ENCODE measurements around the gene TMEM69. TPM values are rescaled to one million over a fixed set of nuclear protein-coding genes. Genes with fewer than 3 reads are reported as not detected.
"Not testable (repeated sequence)": the region's sequence is repeated elsewhere in the genome, so short reads cannot be mapped to it uniquely, and the experiment has no call there.

TMEM69 gene
- total RNA-seq, 1 experiment from 2014 or later = 23.4 TPM

DNA sequence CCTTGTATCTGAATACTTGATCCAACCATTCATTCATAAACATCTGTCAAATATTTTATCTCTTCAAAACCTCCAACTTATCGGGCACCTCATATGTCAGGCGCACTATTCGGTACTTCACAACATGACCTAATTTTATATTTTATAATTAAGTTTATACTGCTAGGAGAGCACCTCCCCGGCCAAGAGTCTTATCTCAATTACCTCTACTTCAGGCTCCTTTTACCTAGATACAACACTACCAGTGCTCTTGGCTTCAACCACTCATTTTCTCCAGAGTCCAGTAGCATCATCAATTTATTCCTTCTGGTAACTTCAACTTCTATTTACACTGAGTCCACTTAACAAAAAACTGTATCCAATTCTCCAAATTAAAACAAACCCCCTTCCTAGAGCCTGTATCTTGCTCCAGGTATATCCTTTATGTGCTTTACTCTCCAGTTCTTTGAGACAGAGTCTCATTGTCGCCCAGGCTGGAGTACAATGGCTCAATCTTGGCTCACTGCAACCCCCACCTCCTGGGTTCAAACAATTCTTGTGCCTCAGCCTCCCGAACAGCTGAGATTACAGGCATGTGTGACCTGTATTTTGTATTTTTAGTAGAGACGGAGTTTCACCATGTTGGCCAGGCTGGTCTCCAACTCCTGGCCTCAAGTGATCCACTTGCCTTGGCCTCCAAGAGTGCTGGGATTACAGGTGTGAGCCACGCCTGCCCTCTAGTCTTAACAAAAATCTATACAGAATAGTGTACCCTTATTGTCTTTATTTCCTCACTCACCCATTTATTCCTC, 20.5 kb upstream of the TMEM69 start:
- Histone ChIP-seq H3K36me3 (peaks cover 8% of the 10 kb centered on the region), H3K4me1 (replicated peaks) (peaks cover 18% of the 10 kb centered on the region), H3K27me3 (replicated peaks) (no peaks in the 10 kb centered on the region), H3K27ac (no peak overlapping the region), H3K4me3 (no peak overlapping the region), H3K9me3 (replicated peaks) (no peaks in the 10 kb centered on the region)
- DNase-seq (ENCODE audit: low read depth in 1 of 2, low spot score in 2 of 2) = no peak

DNA sequence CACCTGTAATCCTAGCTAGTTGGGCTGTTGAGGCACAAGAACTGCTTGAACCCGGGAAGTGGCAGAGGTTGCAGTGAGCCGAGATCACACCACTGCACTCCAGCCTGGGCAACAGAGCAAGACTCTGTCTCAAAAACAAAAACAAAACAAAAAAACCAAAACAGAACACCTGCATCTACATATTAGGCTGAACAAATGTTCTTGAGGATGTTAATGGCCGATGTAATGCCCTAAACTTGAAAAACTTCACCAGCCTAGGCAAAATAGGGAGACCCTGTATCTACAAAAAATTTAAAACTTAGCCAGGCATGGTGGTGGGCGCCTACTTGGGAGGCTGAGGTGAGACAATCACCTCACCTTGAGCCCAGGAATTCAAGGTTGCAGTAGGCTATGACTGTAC, 19.5 kb upstream of the TMEM69 start:
- no peaks in the 10 kb centered on the region for H3K27me3 ChIP-seq (replicated peaks)
- no peaks in the 10 kb centered on the region for H3K9me3 ChIP-seq (replicated peaks)
- H3K4me3 ChIP-seq = no peak overlapping the region
- H3K4me1 ChIP-seq (replicated peaks) = peaks cover 18% of the 10 kb centered on the region
- DNase-seq (ENCODE audit: low read depth in 1 of 2, low spot score in 2 of 2) = no peak
- no peak overlapping the region for H3K27ac ChIP-seq
- peaks cover 16% of the 10 kb centered on the region for H3K36me3 ChIP-seq

DNA sequence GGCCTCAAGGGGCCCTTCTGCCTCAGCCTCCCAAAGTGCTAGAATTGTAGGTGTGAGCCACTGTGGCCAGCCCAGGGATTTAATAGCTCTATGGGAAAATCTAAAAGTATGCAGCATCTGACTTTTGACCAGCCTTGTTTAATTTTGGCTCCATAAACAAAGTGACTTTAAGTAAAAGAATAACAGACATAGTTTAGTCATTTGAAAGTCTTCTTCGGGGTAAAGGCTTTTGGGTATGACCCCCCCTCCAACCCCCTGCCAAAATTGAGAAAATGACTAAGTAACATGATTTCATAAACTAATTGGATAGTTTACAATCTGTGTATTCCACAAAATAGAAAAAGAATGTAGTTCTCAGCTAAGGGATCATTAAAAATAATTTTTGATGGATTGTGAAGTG, 18.6 kb upstream of the TMEM69 start:
- Histone ChIP-seq H3K36me3 (peaks cover 24% of the 10 kb centered on the region), H3K27me3 (replicated peaks) (no peaks in the 10 kb centered on the region), H3K9me3 (replicated peaks) (no peaks in the 10 kb centered on the region), H3K4me3 (no peak overlapping the region), H3K4me1 (replicated peaks) (peaks cover 18% of the 10 kb centered on the region), H3K27ac (no peak overlapping the region)
- DNase-seq (ENCODE audit: low read depth in 1 of 2, low spot score in 2 of 2) = peak in 1 of 2 experiments; percentile 39

DNA sequence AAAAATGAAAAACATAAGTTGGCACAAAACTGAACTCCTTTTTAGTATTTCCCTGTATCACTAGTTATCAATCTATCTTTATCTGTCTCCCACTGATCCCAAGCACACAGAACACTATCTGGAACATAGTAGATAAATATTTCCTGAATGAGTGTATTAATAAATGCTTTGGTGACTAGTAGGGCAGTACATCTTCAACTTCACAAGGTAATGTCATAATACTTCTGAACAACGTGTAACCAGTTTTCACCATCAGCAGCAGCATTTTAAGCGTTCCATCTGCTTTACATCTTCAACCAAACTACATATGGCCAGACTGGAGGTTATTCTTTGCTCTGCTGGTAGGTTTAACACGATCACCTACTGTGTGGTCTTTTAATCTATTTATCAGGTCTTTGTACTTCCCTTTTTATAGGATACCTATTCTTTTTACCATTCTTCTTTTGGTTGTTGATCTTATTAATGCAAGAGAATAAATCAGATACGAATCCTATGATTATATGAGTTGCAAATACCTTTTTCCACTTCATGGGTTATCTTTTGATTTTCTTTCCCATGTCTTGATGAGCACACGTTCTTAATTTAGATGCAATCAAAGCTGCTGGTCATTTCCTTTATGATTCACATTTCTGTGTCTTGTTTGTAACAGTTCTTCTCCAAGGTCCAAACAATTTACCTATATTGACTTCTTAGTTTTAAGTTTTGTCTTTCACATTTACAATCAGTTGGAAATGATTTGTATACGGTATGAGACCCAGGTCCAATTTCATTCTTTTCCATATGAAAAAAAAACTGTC, 17.9 kb upstream of the TMEM69 start:
- no peak for DNase-seq (ENCODE audit: low read depth in 1 of 2, low spot score in 2 of 2)
- Histone ChIP-seq H3K36me3 (peaks cover 30% of the 10 kb centered on the region), H3K4me1 (replicated peaks) (peaks cover 18% of the 10 kb centered on the region), H3K9me3 (replicated peaks) (no peaks in the 10 kb centered on the region; the same call in 1 of the 2 replicates), H3K27ac (no peak overlapping the region), H3K27me3 (replicated peaks) (no peaks in the 10 kb centered on the region), H3K4me3 (no peak overlapping the region)

DNA sequence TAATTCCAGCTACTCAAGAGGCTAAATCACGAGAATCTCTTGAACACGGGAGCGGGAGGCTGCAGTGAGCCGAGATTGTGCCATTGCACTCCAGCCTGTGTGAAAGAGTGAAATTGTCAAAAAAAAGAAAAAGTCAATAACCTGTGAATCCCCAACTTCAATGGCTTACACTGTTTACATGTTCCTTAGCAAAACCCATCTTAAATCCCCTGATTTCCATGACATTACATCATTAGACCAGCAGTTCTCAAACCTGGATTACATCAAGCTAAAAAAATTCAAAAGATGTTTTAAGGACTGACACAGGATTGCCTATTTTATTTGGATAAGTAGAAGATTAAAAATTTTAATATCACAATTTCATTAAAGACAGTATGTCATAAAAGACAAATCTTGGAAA, 14.0 kb upstream of the TMEM69 start:
- DNase-seq (ENCODE audit: low read depth in 1 of 2, low spot score in 2 of 2) = no peak
- Histone ChIP-seq H3K4me1 (replicated peaks) (peaks cover 14% of the 10 kb centered on the region), H3K9me3 (replicated peaks) (no peaks in the 10 kb centered on the region; the same call in 1 of the 2 replicates), H3K27me3 (replicated peaks) (no peaks in the 10 kb centered on the region), H3K36me3 (peaks cover 22% of the 10 kb centered on the region), H3K4me3 (no peak overlapping the region), H3K27ac (no peak overlapping the region)

DNA sequence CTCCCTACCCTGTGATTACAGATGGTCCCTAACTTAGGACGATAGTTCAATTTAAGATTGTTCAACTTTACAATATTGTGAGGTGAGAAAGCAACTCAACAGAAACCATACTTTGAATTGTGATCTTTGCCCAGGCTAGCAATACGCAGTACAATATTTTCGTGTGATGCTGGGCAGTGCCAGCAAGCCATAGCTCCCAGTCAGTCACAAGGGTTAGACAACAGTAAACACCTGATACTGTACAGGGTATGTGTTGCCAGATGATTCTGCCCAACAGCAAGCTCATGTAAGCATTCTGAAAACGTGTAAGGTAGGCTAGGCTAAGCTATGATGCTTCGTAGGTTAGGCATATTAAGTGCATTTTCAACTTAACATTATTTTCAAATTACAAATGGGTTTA, 13.5 kb upstream of the TMEM69 start:
- Histone ChIP-seq H3K36me3 (peaks cover 22% of the 10 kb centered on the region), H3K27ac (no peak overlapping the region), H3K27me3 (replicated peaks) (no peaks in the 10 kb centered on the region), H3K4me1 (replicated peaks) (peaks cover 8% of the 10 kb centered on the region), H3K4me3 (no peak overlapping the region), H3K9me3 (replicated peaks) (no peaks in the 10 kb centered on the region; the same call in 1 of the 2 replicates)
- DNase-seq (ENCODE audit: low read depth in 1 of 2, low spot score in 2 of 2) = no peak

DNA sequence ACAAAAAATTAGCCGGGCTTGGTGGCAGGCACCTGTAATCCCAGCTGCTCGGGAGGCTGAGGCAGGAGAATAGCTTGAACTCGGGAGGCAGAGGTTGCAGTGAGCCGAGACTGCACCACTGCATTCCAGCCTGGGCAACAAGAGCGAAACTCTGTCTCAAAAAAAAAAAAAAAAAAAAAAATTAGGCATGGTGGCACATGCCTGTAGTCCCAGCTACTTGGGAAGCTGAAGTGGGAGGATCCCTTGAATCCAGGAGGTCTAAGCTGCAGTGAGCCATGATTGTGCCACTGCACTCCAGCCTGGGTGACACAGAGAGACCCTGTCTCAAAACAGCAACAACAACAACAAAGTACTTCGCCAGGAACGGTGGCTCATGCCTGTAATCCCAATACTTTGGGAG, 11.4 kb upstream of the TMEM69 start:
- not testable (repeated sequence) for H3K27me3 ChIP-seq (replicated peaks); DNase-seq (ENCODE audit: low read depth in 1 of 2, low spot score in 2 of 2); H3K9me3 ChIP-seq (replicated peaks); H3K27ac ChIP-seq; H3K4me1 ChIP-seq (replicated peaks); H3K4me3 ChIP-seq
- H3K36me3 ChIP-seq = peaks cover 22% of the 10 kb centered on the region

DNA sequence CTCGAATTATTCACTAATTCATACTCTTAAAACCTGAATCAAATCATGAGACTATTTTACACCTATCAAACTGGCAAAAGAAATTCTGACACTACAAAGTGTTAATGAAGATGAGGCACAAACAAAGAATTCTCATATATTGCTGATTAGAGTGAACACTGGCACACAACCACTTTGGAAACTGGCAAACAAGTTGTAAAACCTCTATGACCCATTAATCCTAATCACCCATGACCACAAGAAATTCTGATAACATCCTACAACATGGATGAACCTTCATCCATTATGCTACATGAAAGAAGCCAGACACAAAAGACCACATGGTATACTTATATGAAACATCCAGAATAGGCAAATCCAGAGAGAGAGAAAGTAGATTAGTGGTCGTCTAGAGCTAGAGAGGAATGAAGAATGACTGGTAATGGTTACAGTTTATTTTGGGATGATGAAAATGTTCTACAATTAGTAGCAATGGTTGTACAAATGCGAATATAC, 10.2 kb upstream of the TMEM69 start:
- Histone ChIP-seq H3K27me3 (replicated peaks) (no peaks in the 10 kb centered on the region), H3K36me3 (peaks cover 21% of the 10 kb centered on the region), H3K4me3 (no peak overlapping the region), H3K9me3 (replicated peaks) (no peaks in the 10 kb centered on the region; the same call in 1 of the 2 replicates), H3K27ac (no peak overlapping the region), H3K4me1 (replicated peaks) (peaks cover 3% of the 10 kb centered on the region; the same call in 1 of the 2 replicates)
- no peak for DNase-seq (ENCODE audit: low read depth in 1 of 2, low spot score in 2 of 2)

DNA sequence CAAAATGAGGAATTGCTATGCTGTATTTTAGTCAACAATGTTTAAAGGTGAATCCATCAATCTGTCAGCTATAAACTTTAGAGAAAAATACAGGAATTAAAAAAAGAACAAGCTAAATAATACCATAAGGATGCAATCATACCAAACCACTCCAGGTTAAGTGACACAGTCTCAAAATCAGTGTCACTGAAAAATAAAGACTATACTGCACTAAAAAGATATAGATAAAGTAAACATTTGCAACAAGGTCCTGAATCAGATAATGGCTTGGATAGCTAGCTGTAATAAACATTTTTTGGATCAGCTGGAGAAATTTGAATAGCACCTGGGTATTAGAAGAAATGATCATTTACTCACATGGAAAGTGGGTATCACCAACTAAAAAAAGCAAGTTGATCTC, 9.5 kb upstream of the TMEM69 start:
- peaks cover 14% of the 10 kb centered on the region for H3K36me3 ChIP-seq
- H3K4me3 ChIP-seq = no peak overlapping the region
- no peak for DNase-seq (ENCODE audit: low read depth in 1 of 2, low spot score in 2 of 2)
- peaks cover 3% of the 10 kb centered on the region; the same call in 1 of the 2 replicates for H3K4me1 ChIP-seq (replicated peaks)
- H3K27ac ChIP-seq = no peak overlapping the region
- no peaks in the 10 kb centered on the region; the same call in 1 of the 2 replicates for H3K9me3 ChIP-seq (replicated peaks)
- H3K27me3 ChIP-seq (replicated peaks) = no peaks in the 10 kb centered on the region

DNA sequence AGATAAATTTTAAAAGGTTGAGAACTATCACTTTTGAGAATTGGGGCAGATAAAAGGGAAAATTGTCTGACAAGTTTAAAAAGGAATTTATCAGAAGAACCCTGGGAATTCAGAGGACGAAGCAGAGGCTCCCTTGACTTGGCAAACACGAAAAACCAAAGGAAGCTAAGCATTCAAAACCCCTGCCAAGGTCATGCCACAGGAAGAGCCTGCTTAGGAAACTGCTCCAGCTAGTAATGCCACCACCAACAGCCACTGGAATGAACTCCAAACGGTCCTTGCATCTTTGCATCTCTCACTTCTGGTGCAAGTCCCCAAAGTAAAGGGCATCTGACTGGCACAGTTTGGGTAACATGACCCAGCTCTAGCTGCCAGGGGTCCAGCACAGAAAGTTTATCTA, 8.9 kb upstream of the TMEM69 start:
- no peak overlapping the region for H3K4me3 ChIP-seq
- H3K36me3 ChIP-seq = peaks cover 8% of the 10 kb centered on the region
- no peaks in the 10 kb centered on the region for H3K27me3 ChIP-seq (replicated peaks)
- no peak for DNase-seq (ENCODE audit: low read depth in 1 of 2, low spot score in 2 of 2)
- no peaks in the 10 kb centered on the region; the same call in 1 of the 2 replicates for H3K9me3 ChIP-seq (replicated peaks)
- peaks cover 3% of the 10 kb centered on the region; the same call in 1 of the 2 replicates for H3K4me1 ChIP-seq (replicated peaks)
- no peak overlapping the region for H3K27ac ChIP-seq

DNA sequence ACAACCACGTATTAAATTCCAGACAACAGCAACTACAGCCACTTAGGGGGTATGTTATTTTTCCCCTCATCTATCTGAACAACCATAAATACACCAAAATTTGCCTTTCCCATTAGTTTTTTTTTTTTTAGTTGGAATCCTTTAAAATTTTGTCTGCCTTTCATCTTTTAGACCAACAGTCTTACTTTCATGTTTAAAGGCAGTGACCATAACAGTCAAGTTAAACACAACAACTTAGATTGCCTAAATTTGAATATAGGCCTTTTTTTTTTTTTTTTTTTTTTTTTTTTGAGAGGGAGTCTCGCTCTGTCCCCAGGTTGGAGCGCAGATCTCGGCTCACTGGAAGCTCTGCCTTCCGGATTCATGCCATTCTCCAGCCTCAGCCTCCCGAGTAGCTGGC, 5.0 kb upstream of the TMEM69 start:
- Histone ChIP-seq H3K36me3 (peaks cover 4% of the 10 kb centered on the region), H3K4me1 (replicated peaks) (peaks cover 10% of the 10 kb centered on the region), H3K4me3 (no peak overlapping the region), H3K27ac (no peak overlapping the region), H3K9me3 (replicated peaks) (no peaks in the 10 kb centered on the region), H3K27me3 (replicated peaks) (no peaks in the 10 kb centered on the region)
- no peak for DNase-seq (ENCODE audit: low read depth in 1 of 2, low spot score in 2 of 2)

DNA sequence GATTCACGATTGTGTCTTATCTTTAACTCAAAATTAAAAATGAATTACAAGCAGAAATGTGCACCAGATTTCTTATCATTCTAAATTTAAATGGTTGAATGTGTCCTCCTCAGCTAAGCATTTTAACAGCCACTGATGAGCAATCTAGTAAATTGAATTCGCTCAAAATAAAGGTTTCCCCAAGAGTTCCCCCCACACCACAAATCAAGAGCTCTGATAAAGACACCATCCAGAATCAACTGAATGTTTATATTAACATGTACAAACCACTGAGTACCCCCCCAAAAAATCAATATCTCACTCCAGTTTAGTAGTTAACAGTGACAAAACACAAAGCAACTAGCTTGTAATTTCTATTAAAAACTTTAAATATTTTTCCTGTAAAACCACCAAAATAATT, 3.6 kb upstream of the TMEM69 start:
- DNase-seq (ENCODE audit: low read depth in 1 of 2, low spot score in 2 of 2) = no peak
- Histone ChIP-seq H3K27ac (no peak overlapping the region), H3K4me3 (no peak overlapping the region), H3K4me1 (replicated peaks) (peaks cover 10% of the 10 kb centered on the region), H3K36me3 (peaks cover 4% of the 10 kb centered on the region), H3K9me3 (replicated peaks) (no peaks in the 10 kb centered on the region), H3K27me3 (replicated peaks) (no peaks in the 10 kb centered on the region)

DNA sequence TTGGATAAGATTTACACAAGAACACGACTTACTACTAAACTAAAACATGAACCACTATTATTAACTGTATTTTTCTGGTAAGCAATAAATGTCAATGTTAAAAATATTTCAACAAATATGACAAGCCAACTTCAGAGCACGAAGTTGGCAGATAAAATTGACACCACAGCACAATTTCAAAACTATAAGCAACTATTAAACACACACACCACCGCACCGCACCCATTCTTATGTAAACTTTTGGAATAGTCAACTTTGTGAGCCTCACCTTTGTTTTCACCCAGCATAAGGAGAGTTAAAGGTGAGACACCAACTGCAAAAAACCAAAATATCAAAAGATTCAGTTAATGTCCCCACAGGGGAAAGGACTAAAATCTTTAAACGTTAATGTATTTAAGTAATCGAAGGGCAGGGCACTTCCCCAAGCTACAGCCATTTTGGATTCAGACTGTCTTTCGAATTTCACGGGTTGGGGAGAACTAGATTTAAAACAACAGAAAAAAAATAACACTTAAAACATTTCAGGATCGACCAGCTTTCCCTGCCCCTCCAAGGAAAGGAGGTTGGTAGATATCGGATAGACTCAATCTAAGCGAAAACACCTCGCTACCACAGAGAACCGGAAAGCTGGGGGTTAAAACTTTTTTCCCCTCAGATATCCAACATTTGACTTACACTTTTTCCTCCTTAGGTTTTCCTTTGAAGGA, 2.5 kb upstream of the TMEM69 start:
- 0 out of 2 replicates have a peak overlapping the region, but pooled peaks have one; percentile 95 for H3K27ac ChIP-seq
- no peak for DNase-seq (ENCODE audit: low read depth in 1 of 2, low spot score in 2 of 2)
- H3K4me3 ChIP-seq = peak overlapping the region; percentile 87
- H3K27me3 ChIP-seq (replicated peaks) = no peaks in the 10 kb centered on the region
- peaks cover 4% of the 10 kb centered on the region for H3K36me3 ChIP-seq
- peaks cover 7% of the 10 kb centered on the region for H3K4me1 ChIP-seq (replicated peaks)
- no peaks in the 10 kb centered on the region for H3K9me3 ChIP-seq (replicated peaks)
